CD4-positive, CD25-positive, alpha-beta regulatory T cell (primary cell): ENCODE data around the gene KRT24. TPM values are rescaled to one million over a fixed set of nuclear protein-coding genes. Genes with fewer than 3 reads are reported as not detected.
"Not testable (repeated sequence)": the region's sequence is repeated elsewhere in the genome, so short reads cannot be mapped to it uniquely, and the experiment has no call there.

Source experiments
- ATAC-seq, 2 donors: fragments of 150-1000 bp; cut with Tn5 transposase; one replicate each; pipeline ENCODE4 v1.10.0; 2021; ENCODE audit warnings: low read depth in 2 of 2, moderate number of reproducible peaks in 2 of 2, moderate library complexity in 1 of 2
- DNase-seq, 3 donors: peaks; one replicate each; pipeline versions ENCODE4 v3.0.0 to v3.0.0-alpha.2; 2012 to 2022; ENCODE audit warnings: mixed read lengths in 1 of 3
- H3K27ac ChIP-seq: one replicate; pipeline ENCODE4 v1.7.0; 2013; ENCODE audit warnings: mild to moderate bottlenecking, low read length; ENCODE audit not compliant: insufficient read depth, poor library complexity, severe bottlenecking
- H3K27me3 ChIP-seq: one replicate; pipeline ENCODE4 v1.7.0; 2013; ENCODE audit warnings: low read length; ENCODE audit not compliant: control insufficient read depth, insufficient read depth
- H3K36me3 ChIP-seq: one replicate; pipeline ENCODE4 v1.7.0; 2013; ENCODE audit warnings: mild to moderate bottlenecking, low read length, moderate library complexity; ENCODE audit not compliant: control insufficient read depth, insufficient read depth
- H3K4me1 ChIP-seq: 2 replicates; pipeline ENCODE4 v1.7.0; 2013; ENCODE audit warnings: mild to moderate bottlenecking, low read length; ENCODE audit not compliant: insufficient read depth, control insufficient read depth, poor library complexity, severe bottlenecking
- H3K4me3 ChIP-seq: one replicate; pipeline ENCODE4 v1.7.0; 2013; ENCODE audit warnings: low read depth, mild to moderate bottlenecking, low read length, moderate library complexity
- H3K9me3 ChIP-seq, 2 experiments: 1 replicate in 1 of 2; 2 replicates in 1 of 2; pipeline ENCODE4 v1.7.0; 2013; ENCODE audit warnings: low read length in 2 of 2, mild to moderate bottlenecking in 1 of 2, moderate library complexity in 1 of 2; ENCODE audit not compliant: control insufficient read depth in 2 of 2
- H3K27ac Mint-ChIP-seq, 3 donors: one replicate each; pipeline ENCODE4 v1.8.0; 2020 to 2022; ENCODE audit warnings: mild to moderate bottlenecking in 3 of 3, mixed read lengths in 3 of 3, moderate library complexity in 2 of 3
- H3K27me3 Mint-ChIP-seq: one replicate; pipeline ENCODE4 v1.8.0; 2022; ENCODE audit warnings: mild to moderate bottlenecking, mixed read lengths
- H3K36me3 Mint-ChIP-seq: one replicate; pipeline ENCODE4 v1.8.0; 2020; ENCODE audit warnings: mixed read lengths
- H3K4me1 Mint-ChIP-seq, 4 donors: one replicate each; pipeline ENCODE4 v1.8.0; 2020 to 2022; ENCODE audit warnings: mixed read lengths in 4 of 4, mild to moderate bottlenecking in 1 of 4
- H3K4me3 Mint-ChIP-seq, 4 donors: one replicate each; pipeline ENCODE4 v1.8.0; 2020 to 2022; ENCODE audit warnings: mild to moderate bottlenecking in 4 of 4, mixed read lengths in 4 of 4, moderate library complexity in 3 of 4
- H3K9me3 Mint-ChIP-seq, 7 donors: one replicate each; pipeline ENCODE4 v1.8.0; 2020 to 2022; ENCODE audit warnings: mixed read lengths in 7 of 7, mild to moderate bottlenecking in 3 of 7, moderate library complexity in 2 of 7
- polyA plus RNA-seq, 4 donors: library from polyadenylated mRNA; unstranded; fragments of 300-500 nt; fragmentation: Illumina TruSeq; gene quantifications; one replicate each; pipeline ENCODE4 v1.2.3, GENCODE V29; 2021
- total RNA-seq: library from RNA; stranded (reverse); gene quantifications from one replicate; pipeline ENCODE4 v1.2.3, GENCODE V29; 2022

Gene KRT24
- total RNA-seq (not detected), polyA plus RNA-seq (under 1 TPM in 1 of 4 donors, not detected in 3; 0.15 TPM)

- H3K27me3 ChIP-seq = peaks cover 12% of the 10 kb centered on the region
- peaks cover 66% of the 10 kb centered on the region for H3K27me3 Mint-ChIP-seq
- no peak for ATAC-seq
- no peak within 1 kb of the TSS for H3K27ac ChIP-seq
- DNase-seq = no peak
- H3K9me3 ChIP-seq = no peaks in the 10 kb centered on the region
- H3K4me3 Mint-ChIP-seq = no peak within 1 kb of the TSS
- peaks cover 0 to 5% (median 0%) of the 10 kb centered on the region in 4 donors for H3K4me1 Mint-ChIP-seq
- no peaks in the 10 kb centered on the region for H3K9me3 Mint-ChIP-seq
- no peak within 1 kb of the TSS for H3K27ac Mint-ChIP-seq
- H3K36me3 ChIP-seq = no peaks in the 10 kb centered on the region
- H3K4me1 ChIP-seq = no peaks in the 10 kb centered on the region
- no peak within 1 kb of the TSS for H3K4me3 ChIP-seq
- no peaks in the 10 kb centered on the region for H3K36me3 Mint-ChIP-seq
These were observed at the start of gene KRT24 for GRCh38 chr17:40703652-40704051. TSS of gene KRT24 (minus strand) at chr17:40703752. CDS start at chr17:40703693, 59 bp downstream.

- Mint-ChIP-seq H3K27ac (no peak overlapping the region), H3K36me3 (no peaks in the 10 kb centered on the region), H3K4me1 (no peaks in the 10 kb centered on the region), H3K4me3 (no peak overlapping the region), H3K27me3 (peaks cover 41% of the 10 kb centered on the region), H3K9me3 (peaks cover 0 to 5% (median 2%) of the 10 kb centered on the region in 7 donors)
- ATAC-seq (no peak), DNase-seq (no peak)
- H3K27me3 ChIP-seq = peaks cover 17% of the 10 kb centered on the region
- H3K4me1 ChIP-seq = no peaks in the 10 kb centered on the region
- no peak overlapping the region for H3K27ac ChIP-seq
- H3K36me3 ChIP-seq = no peaks in the 10 kb centered on the region
- no peak overlapping the region for H3K4me3 ChIP-seq
- H3K9me3 ChIP-seq = peaks cover 2 to 4% of the 10 kb centered on the region in 2 experiments
These were observed 47.5 kb upstream of the KRT24 start for GRCh38 chr17:40751065-40751464.

- ATAC-seq = no peak
- peaks cover 40% of the 10 kb centered on the region for H3K27me3 Mint-ChIP-seq
- H3K36me3 Mint-ChIP-seq = no peaks in the 10 kb centered on the region
These were observed 46.8 kb upstream of the KRT24 start for GRCh38 chr17:40750391-40750790.

DNA sequence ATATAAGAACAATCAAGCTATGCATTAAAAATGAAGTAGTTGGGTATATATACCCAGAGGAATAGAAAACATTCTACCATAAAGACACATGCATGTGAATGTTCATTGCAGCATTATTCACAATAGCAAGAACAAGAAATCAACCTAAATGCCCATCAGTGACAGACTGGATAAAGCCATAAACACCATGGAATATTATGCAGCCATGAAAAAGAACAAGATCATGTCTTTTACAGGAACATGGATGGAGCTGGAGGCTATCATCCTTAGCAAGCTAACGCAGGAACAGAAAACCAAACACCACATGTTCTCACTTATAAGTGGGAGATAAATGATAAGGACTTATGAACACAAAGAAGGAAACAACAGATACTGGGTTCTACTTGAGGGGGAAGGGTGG is 45.1 kb upstream of the KRT24 start:
- H3K27ac ChIP-seq, H3K4me1 Mint-ChIP-seq, H3K36me3 ChIP-seq, H3K4me1 ChIP-seq, H3K27ac Mint-ChIP-seq, H3K9me3 ChIP-seq, ATAC-seq, DNase-seq, H3K36me3 Mint-ChIP-seq, H3K4me3 ChIP-seq, H3K4me3 Mint-ChIP-seq: not testable (repeated sequence)
- H3K9me3 Mint-ChIP-seq = peaks cover 0 to 11% (median 4%) of the 10 kb centered on the region in 7 donors
- H3K27me3 ChIP-seq = peaks cover 24% of the 10 kb centered on the region
- peaks cover 39% of the 10 kb centered on the region for H3K27me3 Mint-ChIP-seq

More at GRCh38 chr17:40750391-40750790, 46.8 kb upstream of the KRT24 start:
- Mint-ChIP-seq H3K4me1 (no peaks in the 10 kb centered on the region), H3K9me3 (peaks cover 0 to 5% (median 2%) of the 10 kb centered on the region in 7 donors), H3K27ac (no peak overlapping the region), H3K4me3 (no peak overlapping the region)
- Histone ChIP-seq H3K27ac (no peak overlapping the region), H3K4me3 (no peak overlapping the region), H3K27me3 (peaks cover 21% of the 10 kb centered on the region), H3K9me3 (peaks cover 2 to 4% of the 10 kb centered on the region in 2 experiments), H3K36me3 (no peaks in the 10 kb centered on the region), H3K4me1 (no peaks in the 10 kb centered on the region)
- DNase-seq = no peak

- no peak overlapping the region for H3K4me3 Mint-ChIP-seq
- Histone ChIP-seq H3K27me3 (peaks cover 10% of the 10 kb centered on the region), H3K4me1 (no peaks in the 10 kb centered on the region), H3K4me3 (no peak overlapping the region), H3K9me3 (peaks cover 0 to 5% of the 10 kb centered on the region in 2 experiments), H3K36me3 (no peaks in the 10 kb centered on the region), H3K27ac (no peak overlapping the region)
- H3K9me3 Mint-ChIP-seq = peaks cover 0 to 7% (median 3%) of the 10 kb centered on the region in 7 donors
- no peak for ATAC-seq
- H3K27ac Mint-ChIP-seq = no peak overlapping the region
- no peak for DNase-seq
- H3K4me1 Mint-ChIP-seq = no peaks in the 10 kb centered on the region
- H3K27me3 Mint-ChIP-seq = peaks cover 49% of the 10 kb centered on the region
- peaks cover 4% of the 10 kb centered on the region for H3K36me3 Mint-ChIP-seq
These were observed 35.0 kb upstream of the KRT24 start for GRCh38 chr17:40738553-40738952.

GRCh38 chr17:40735016-40735415 is 31.5 kb upstream of the KRT24 start:
- Mint-ChIP-seq H3K36me3 (no peaks in the 10 kb centered on the region), H3K9me3 (peaks cover 0 to under 1% (median 0%) of the 10 kb centered on the region in 7 donors), H3K27me3 (peaks cover 43% of the 10 kb centered on the region), H3K4me3 (no peak overlapping the region), H3K4me1 (no peaks in the 10 kb centered on the region), H3K27ac (no peak overlapping the region)
- Histone ChIP-seq H3K4me1 (no peaks in the 10 kb centered on the region), H3K9me3 (no peaks in the 10 kb centered on the region), H3K27me3 (peaks cover 20% of the 10 kb centered on the region), H3K27ac (no peak overlapping the region), H3K36me3 (no peaks in the 10 kb centered on the region), H3K4me3 (no peak overlapping the region)
- ATAC-seq = no peak
- DNase-seq = no peak

DNA sequence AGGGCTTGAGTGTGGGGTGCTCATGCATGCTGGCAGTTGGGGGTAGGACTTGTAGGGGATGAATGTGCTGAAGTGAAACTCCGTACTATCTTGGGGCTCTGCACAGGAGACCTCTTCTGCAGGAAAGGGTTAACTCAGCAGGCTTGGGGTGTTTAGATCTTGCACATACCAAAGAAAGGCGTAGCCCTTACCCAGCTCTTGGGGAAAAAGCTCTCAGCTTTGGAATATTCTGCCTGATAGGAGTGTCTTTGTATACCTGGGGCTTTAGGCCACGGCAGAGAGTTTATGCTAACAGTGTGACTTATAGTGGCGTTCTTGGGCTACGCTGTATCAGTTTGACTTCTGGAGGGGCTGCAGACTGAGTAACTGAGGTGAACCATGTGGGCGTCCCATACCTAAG is 30.5 kb upstream of the KRT24 start:
- no peak overlapping the region for H3K27ac ChIP-seq
- no peaks in the 10 kb centered on the region for H3K36me3 Mint-ChIP-seq
- no peaks in the 10 kb centered on the region for H3K9me3 ChIP-seq
- no peaks in the 10 kb centered on the region for H3K4me1 Mint-ChIP-seq
- H3K4me3 ChIP-seq = no peak overlapping the region
- peaks cover 43% of the 10 kb centered on the region for H3K27me3 Mint-ChIP-seq
- H3K9me3 Mint-ChIP-seq = no peaks in the 10 kb centered on the region
- H3K27ac Mint-ChIP-seq = no peak overlapping the region
- H3K27me3 ChIP-seq = peaks cover 22% of the 10 kb centered on the region
- no peak for DNase-seq
- no peak for ATAC-seq
- H3K36me3 ChIP-seq = no peaks in the 10 kb centered on the region
- no peak overlapping the region for H3K4me3 Mint-ChIP-seq
- no peaks in the 10 kb centered on the region for H3K4me1 ChIP-seq

GRCh38 chr17:40730970-40731369 is 27.4 kb upstream of the KRT24 start:
- Histone ChIP-seq H3K9me3 (no peaks in the 10 kb centered on the region), H3K27ac (no peak overlapping the region), H3K4me3 (no peak overlapping the region), H3K27me3 (peaks cover 23% of the 10 kb centered on the region), H3K4me1 (no peaks in the 10 kb centered on the region), H3K36me3 (no peaks in the 10 kb centered on the region)
- no peaks in the 10 kb centered on the region for H3K9me3 Mint-ChIP-seq
- no peak overlapping the region for H3K27ac Mint-ChIP-seq
- no peak for DNase-seq
- no peaks in the 10 kb centered on the region for H3K36me3 Mint-ChIP-seq
- H3K4me3 Mint-ChIP-seq = no peak overlapping the region
- peaks cover 0 to 5% (median 2%) of the 10 kb centered on the region in 4 donors for H3K4me1 Mint-ChIP-seq
- ATAC-seq = no peak
- H3K27me3 Mint-ChIP-seq = peaks cover 58% of the 10 kb centered on the region
